ENCODE data around the gene CLASRP. TPM values are rescaled to one million over a fixed set of nuclear protein-coding genes. Genes with fewer than 3 reads are reported as not detected.

CLASRP gene
- total RNA-seq, 1 donor from 2014 or later: 7.8 TPM

DNA sequence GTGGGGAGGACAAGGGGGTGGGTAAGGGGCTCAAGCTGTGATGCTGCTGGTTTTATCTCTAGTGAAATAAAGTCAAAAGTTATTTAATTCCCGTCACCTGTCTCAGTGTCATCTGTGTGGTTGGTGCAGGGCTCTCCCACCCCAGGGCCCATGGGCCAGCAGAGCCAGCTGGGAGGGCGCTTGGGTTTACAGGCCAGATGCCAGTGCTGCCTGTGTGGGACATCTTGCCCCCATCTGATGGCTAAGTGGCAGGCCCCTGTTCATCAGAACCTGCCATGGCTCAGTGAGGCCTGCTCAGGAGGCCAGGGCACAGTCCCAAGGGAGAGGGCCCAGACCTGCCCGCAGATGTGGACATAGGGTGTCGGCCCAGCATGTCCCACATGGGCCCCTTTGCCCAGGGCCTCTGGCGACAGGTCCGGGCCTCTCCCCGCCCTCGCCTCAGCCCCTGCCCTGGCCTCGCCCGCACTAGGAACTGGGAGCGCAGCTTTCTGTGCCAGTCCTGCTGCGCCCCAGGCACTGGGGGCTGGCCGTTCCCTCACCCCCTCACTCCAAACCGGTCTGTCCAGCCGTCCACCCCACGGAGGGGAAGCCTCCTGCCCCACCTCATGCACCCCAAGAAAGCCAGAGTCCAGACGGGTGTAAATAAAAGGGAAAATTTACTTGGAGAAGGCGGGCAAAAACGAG lies 32.2 kb downstream of the CLASRP start:
- Histone ChIP-seq H3K27ac (ENCODE audit: low read depth, low read length) (no peak overlapping the region), H3K4me3 (ENCODE audit: low read length in 3 of 3) (no peak overlapping the region), H3K4me1 (ENCODE audit: control insufficient read depth in 3 of 3, insufficient read depth in 3 of 3, low read length in 3 of 3) (peaks cover 0 to 5% (median 4%) of the 10 kb centered on the region in 3 donors), H3K9ac (ENCODE audit: low read depth in 1 of 3, low read length in 3 of 3) (no peak overlapping the region), H3K27me3 (ENCODE audit: control insufficient read depth in 3 of 3, insufficient read depth in 3 of 3, low read length in 3 of 3) (no peaks in the 10 kb centered on the region), H3K9me3 (ENCODE audit: control insufficient read depth in 3 of 3, low read length in 3 of 3) (no peaks in the 10 kb centered on the region), H3K36me3 (ENCODE audit: control insufficient read depth in 3 of 3, insufficient read depth in 3 of 3, low read length in 3 of 3) (peaks cover 37 to 43% (median 39%) of the 10 kb centered on the region in 3 donors)

DNA sequence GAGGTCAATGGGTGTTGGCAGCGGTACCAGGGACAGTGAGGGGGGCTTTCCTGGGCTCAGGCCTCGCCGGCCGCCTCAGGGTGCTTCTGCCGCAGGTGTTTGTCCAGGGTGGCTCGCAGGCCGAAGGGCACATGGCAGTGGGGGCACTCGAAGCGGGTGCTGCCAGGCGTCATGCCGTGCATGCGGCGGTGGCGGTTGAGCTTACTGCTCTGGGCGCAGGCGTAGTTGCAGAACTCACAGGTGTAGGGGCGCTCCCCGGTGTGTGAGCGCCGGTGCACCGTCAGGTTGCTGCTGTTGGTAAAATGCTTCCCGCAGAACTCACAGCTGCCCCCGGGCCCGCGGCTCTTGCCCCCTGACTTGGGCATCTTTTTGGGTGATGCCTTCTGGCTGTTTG lies 32.7 kb downstream of the CLASRP start:
- peaks cover under 1 to 7% (median 7%) of the 10 kb centered on the region in 3 donors for H3K4me1 ChIP-seq (ENCODE audit: control insufficient read depth in 3 of 3, insufficient read depth in 3 of 3, low read length in 3 of 3)
- no peak overlapping the region for H3K9ac ChIP-seq (ENCODE audit: low read depth in 1 of 3, low read length in 3 of 3)
- H3K36me3 ChIP-seq (ENCODE audit: control insufficient read depth in 3 of 3, insufficient read depth in 3 of 3, low read length in 3 of 3): peaks cover 36 to 42% (median 38%) of the 10 kb centered on the region in 3 donors
- no peaks in the 10 kb centered on the region for H3K9me3 ChIP-seq (ENCODE audit: control insufficient read depth in 3 of 3, low read length in 3 of 3)
- H3K27ac ChIP-seq (ENCODE audit: low read depth, low read length): no peak overlapping the region
- no peaks in the 10 kb centered on the region for H3K27me3 ChIP-seq (ENCODE audit: control insufficient read depth in 3 of 3, insufficient read depth in 3 of 3, low read length in 3 of 3)
- H3K4me3 ChIP-seq (ENCODE audit: low read length in 3 of 3): no peak overlapping the region

DNA sequence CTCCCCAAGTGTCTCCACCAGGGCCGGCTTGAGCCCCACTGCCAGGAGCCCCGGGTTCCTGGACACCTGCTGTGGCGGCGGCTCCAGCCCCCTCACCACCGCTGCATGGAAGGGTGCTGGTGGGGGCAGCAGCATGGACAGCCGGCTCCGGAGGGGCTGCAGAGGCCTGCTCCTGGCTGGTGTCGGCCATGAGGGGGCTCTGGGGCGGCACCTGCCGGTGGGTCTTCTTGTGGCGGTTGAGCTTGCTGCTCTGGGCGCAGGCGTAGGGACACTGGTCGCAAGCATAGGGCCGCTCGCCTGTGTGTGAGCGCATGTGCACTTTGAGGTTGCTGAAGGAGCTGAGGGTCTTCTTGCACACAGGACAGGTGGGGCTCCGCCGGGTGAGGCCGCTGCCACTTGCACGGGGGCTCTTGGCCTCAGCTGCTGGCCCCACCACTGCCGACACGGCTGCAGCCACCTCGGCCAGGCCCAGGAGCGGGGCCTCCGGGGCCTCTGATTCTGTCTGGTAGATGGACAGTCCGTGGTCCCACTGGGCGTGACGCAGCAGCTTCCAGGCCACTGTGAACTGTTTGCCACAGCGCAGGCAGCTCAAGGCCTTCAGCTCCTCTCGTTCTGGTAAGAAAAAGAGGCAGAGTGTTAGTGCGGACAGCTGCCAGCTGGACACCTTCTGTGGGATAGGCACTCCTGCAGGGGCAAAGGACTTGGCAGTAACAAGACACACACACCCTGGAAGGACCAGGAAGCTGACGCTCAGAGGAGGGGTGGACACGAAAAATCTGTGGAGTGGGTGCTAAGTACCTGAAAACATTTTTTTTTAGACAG lies 33.3 kb downstream of the CLASRP start:
- Histone ChIP-seq H3K36me3 (ENCODE audit: control insufficient read depth in 3 of 3, insufficient read depth in 3 of 3, low read length in 3 of 3) (peaks cover 30 to 38% (median 32%) of the 10 kb centered on the region in 3 donors), H3K4me1 (ENCODE audit: control insufficient read depth in 3 of 3, insufficient read depth in 3 of 3, low read length in 3 of 3) (peaks cover 6 to 13% (median 12%) of the 10 kb centered on the region in 3 donors)

DNA sequence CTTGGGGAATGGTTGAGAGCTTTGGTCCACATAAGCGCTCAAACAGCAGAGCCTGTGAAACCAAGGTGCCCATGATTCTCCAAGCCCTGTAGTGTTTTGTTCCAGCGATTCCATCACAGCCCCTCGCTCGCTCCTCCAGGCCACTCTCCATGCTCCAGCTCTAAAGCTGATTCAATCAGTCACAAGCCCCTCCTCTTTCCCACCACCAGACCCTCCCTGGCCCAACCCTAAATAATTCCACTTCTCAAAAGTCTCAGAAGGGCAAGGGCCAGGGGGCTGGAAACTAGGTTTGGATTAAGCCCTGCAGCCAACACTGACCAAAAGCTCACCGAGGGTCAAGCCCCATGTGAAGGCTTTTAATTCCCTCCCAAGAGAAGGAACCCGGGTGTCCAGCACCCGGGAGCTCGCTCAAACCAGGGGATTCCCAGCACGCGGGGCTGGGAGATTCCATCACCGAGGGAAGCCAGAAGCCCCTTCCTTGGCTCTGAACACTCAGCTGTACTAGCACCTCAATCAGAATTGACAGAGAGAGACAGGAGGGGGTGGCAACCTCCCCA lies 36.0 kb downstream of the CLASRP start:
- H3K36me3 ChIP-seq (ENCODE audit: control insufficient read depth in 3 of 3, insufficient read depth in 3 of 3, low read length in 3 of 3): peaks cover 11 to 16% (median 14%) of the 10 kb centered on the region in 3 donors
- no peak overlapping the region for H3K27ac ChIP-seq (ENCODE audit: low read depth, low read length)
- no peaks in the 10 kb centered on the region for H3K9me3 ChIP-seq (ENCODE audit: control insufficient read depth in 3 of 3, low read length in 3 of 3)
- H3K4me3 ChIP-seq (ENCODE audit: low read length in 3 of 3): no peak overlapping the region
- peak overlapping the region in 1 of 3 donors; percentile 16 for H3K9ac ChIP-seq (ENCODE audit: low read depth in 1 of 3, low read length in 3 of 3)
- H3K4me1 ChIP-seq (ENCODE audit: control insufficient read depth in 3 of 3, insufficient read depth in 3 of 3, low read length in 3 of 3): peaks cover 15 to 26% (median 16%) of the 10 kb centered on the region in 3 donors
- no peaks in the 10 kb centered on the region for H3K27me3 ChIP-seq (ENCODE audit: control insufficient read depth in 3 of 3, insufficient read depth in 3 of 3, low read length in 3 of 3)

More for the DNA sequence above, 33.3 kb downstream of the CLASRP start:
- no peaks in the 10 kb centered on the region for H3K9me3 ChIP-seq (ENCODE audit: control insufficient read depth in 3 of 3, low read length in 3 of 3)
- H3K27me3 ChIP-seq (ENCODE audit: control insufficient read depth in 3 of 3, insufficient read depth in 3 of 3, low read length in 3 of 3): no peaks in the 10 kb centered on the region
- H3K9ac ChIP-seq (ENCODE audit: low read depth in 1 of 3, low read length in 3 of 3): no peak overlapping the region
- H3K27ac ChIP-seq (ENCODE audit: low read depth, low read length): no peak overlapping the region
- H3K4me3 ChIP-seq (ENCODE audit: low read length in 3 of 3): no peak overlapping the region

DNA sequence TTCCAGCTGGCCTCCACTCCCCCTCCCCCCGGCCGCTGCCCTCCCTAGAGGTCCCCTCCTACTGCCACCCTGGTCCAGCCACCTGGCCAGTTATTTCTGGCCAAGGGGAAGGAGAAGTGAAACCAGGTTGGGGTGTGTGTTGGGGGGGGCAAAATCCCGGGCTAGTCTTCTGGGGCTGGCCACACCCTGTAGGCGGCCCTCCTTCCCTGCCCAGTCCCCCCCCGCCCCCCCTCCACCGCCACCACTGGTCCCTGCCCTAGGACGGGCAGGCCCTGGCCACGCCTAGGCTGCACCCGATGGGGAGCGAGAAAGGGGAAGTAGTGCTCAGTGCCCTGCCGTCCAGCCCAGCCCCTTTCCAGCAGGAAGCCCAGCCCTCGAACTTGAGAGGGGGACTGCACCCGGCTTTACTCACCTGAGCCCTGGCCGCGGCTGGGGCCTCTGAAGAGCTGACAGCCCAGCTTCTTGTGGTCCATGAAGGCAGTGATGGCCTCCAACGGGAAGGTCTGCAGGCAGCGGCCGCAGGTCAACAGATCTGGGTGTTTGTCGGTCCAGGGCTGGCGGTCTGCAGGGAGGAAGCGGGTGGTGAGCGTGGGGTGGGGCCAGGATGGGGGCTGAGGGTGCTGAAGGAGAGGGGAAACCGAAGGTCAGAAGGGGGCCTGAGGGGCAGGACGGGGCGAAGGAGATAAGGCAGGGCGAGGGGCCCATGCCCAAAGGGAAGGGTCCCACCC lies 36.6 kb downstream of the CLASRP start:
- Histone ChIP-seq H3K27ac (ENCODE audit: low read depth, low read length) (peak overlapping the region; percentile 30), H3K27me3 (ENCODE audit: control insufficient read depth in 3 of 3, insufficient read depth in 3 of 3, low read length in 3 of 3) (no peaks in the 10 kb centered on the region), H3K4me3 (ENCODE audit: low read length in 3 of 3) (peak overlapping the region; percentile 48 to 66 (median 65)), H3K4me1 (ENCODE audit: control insufficient read depth in 3 of 3, insufficient read depth in 3 of 3, low read length in 3 of 3) (peaks cover 22 to 32% (median 23%) of the 10 kb centered on the region in 3 donors), H3K36me3 (ENCODE audit: control insufficient read depth in 3 of 3, insufficient read depth in 3 of 3, low read length in 3 of 3) (peaks cover 6 to 10% (median 8%) of the 10 kb centered on the region in 3 donors), H3K9me3 (ENCODE audit: control insufficient read depth in 3 of 3, low read length in 3 of 3) (no peaks in the 10 kb centered on the region), H3K9ac (ENCODE audit: low read depth in 1 of 3, low read length in 3 of 3) (peak overlapping the region in 2 of 3 donors; percentile 20 to 33)

DNA sequence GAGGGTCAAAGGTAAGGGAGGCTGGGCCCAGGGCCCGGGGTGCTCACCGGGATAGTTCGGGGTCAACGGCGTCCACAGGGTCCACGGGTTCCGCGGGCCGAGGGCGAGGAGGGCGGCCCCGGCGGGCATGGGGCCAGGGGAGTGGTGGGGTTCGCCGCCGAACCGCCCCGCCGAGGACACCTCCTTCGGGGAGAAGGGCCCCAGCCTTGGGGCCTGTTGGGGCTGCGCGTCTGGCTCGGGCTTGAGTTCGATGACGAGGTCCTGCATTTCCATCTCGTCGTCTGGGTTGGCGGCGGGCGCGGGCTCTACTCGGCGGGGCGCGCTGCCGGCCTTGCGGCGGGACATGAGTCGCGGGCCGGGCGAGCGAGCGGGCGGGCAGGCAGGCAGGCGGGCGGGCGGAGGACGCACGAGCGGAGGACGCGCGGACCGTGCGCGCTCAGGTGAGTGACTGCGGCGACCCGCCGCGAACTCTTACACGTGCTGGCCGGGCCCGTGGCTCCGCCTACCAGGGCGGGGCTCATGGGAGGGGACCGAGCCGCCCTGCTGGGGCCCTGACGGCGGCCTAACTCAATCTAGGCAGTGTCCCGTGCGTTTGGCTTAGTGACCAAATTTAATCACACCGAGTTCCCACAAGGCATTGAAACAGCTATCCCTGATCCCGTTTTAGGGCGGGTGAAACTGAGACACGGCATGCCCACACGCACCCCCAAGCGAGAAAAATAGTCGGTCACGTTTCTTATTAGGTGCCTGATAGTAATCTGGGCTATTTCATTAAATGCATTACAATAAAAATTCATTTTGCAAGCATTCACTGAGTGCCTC lies 37.4 kb downstream of the CLASRP start, which contains the start of gene ZNF296:
TSS of gene ZNF296 (minus strand) at position 450 of the 822 bp plus-strand sequence. CDS start at position 345, 105 bp downstream.
- Histone ChIP-seq H3K27ac (ENCODE audit: low read depth, low read length) (peak within 1 kb of the TSS; percentile 30), H3K4me1 (ENCODE audit: control insufficient read depth in 3 of 3, insufficient read depth in 3 of 3, low read length in 3 of 3) (peaks cover 22 to 39% (median 23%) of the 10 kb centered on the region in 3 donors)

DNA sequence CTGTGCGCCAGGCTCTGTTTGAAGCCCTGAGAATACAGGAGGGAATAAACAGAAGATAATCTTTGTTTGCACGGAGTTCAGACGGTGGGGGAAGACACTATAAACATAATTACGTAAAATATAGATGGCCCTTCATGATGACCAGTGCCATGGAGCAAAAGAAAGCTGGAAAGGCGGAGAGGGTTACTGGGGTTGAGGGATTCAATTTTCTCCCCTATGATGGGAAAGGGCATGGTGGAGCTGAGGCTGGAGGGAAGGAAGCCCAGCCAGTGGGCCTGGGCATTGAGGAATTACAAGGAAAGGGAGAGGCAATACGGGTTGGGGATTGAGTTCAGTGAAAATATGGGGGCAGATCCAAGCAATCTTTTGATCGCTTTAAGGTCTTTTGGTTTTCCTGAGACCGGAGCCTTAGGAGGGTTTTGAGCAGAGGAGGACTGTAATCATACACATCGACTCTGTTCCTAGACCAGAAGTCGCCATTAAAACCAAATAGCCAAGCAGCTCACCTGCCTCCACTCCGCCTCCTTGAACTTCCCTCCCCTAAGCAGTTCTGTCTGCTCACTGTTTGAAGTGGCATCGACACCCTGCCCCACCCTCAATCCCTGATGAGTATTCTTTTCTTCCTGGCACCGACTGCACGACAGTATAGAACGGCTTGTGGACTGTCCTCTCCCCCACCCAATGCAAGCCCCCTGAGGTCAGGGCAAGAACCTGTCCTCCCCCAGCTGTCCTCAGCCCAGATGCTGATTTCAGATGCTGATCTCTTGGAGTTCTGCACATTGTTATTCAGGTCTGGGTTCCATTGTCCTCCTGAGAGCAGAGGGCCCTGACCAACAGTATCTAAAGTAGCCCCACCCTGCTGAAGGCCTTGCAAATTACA lies 38.2 kb downstream of the CLASRP start:
- Histone ChIP-seq H3K36me3 (ENCODE audit: control insufficient read depth in 3 of 3, insufficient read depth in 3 of 3, low read length in 3 of 3) (peaks cover 4 to 9% (median 5%) of the 10 kb centered on the region in 3 donors), H3K27ac (ENCODE audit: low read depth, low read length) (peak overlapping the region; percentile 22), H3K27me3 (ENCODE audit: control insufficient read depth in 3 of 3, insufficient read depth in 3 of 3, low read length in 3 of 3) (no peaks in the 10 kb centered on the region), H3K9me3 (ENCODE audit: control insufficient read depth in 3 of 3, low read length in 3 of 3) (no peaks in the 10 kb centered on the region), H3K9ac (ENCODE audit: low read depth in 1 of 3, low read length in 3 of 3) (peak overlapping the region in 2 of 3 donors; percentile 42 to 72), H3K4me3 (ENCODE audit: low read length in 3 of 3) (peak overlapping the region; percentile 38 to 66 (median 65)), H3K4me1 (ENCODE audit: control insufficient read depth in 3 of 3, insufficient read depth in 3 of 3, low read length in 3 of 3) (peaks cover 22 to 39% (median 23%) of the 10 kb centered on the region in 3 donors)

More for the DNA sequence above, 37.4 kb downstream of the CLASRP start, which contains the start of gene ZNF296:
- Histone ChIP-seq H3K36me3 (ENCODE audit: control insufficient read depth in 3 of 3, insufficient read depth in 3 of 3, low read length in 3 of 3) (peaks cover 0 to 4% (median 2%) of the 10 kb centered on the region in 3 donors), H3K4me3 (ENCODE audit: low read length in 3 of 3) (peak within 1 kb of the TSS; percentile 48 to 66 (median 65)), H3K27me3 (ENCODE audit: control insufficient read depth in 3 of 3, insufficient read depth in 3 of 3, low read length in 3 of 3) (no peaks in the 10 kb centered on the region), H3K9ac (ENCODE audit: low read depth in 1 of 3, low read length in 3 of 3) (peak within 1 kb of the TSS; percentile 20 to 72 (median 42)), H3K9me3 (ENCODE audit: control insufficient read depth in 3 of 3, low read length in 3 of 3) (no peaks in the 10 kb centered on the region)

DNA sequence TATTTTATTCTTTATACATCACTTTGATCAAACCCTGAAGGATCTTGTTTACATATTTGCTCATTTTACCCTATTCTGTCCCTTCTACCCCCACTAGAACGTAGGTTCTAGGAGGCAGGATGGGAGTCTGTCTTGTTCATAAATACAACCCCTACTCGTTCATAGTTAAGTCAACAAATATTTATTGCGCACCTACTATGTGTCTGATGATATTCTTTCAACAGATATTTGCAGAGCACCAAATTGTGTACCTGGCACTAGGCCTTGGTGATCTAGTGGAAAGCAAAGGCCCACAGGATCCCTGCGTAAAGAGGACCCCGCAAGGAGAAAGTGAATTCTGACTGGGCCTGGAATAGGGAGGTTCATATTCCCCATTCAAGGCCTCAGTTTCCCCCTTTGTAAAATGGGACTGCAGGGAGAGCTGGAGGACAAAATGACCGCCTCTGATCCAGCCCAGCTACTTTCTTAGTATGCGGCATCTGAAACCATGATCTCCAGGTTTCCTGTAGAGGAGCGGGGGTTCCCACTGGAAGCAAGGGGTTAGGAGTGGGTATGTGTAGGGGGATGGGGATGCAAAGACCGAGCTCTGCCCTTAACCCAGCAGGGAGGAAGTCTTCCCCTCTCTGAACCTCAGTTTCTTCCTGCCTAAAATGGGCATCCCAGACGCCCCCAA lies 39.7 kb downstream of the CLASRP start:
- H3K9me3 ChIP-seq (ENCODE audit: control insufficient read depth in 3 of 3, low read length in 3 of 3): no peaks in the 10 kb centered on the region
- H3K4me1 ChIP-seq (ENCODE audit: control insufficient read depth in 3 of 3, insufficient read depth in 3 of 3, low read length in 3 of 3): peaks cover 22 to 39% (median 23%) of the 10 kb centered on the region in 3 donors
- no peaks in the 10 kb centered on the region for H3K27me3 ChIP-seq (ENCODE audit: control insufficient read depth in 3 of 3, insufficient read depth in 3 of 3, low read length in 3 of 3)
- no peak overlapping the region for H3K27ac ChIP-seq (ENCODE audit: low read depth, low read length)
- H3K9ac ChIP-seq (ENCODE audit: low read depth in 1 of 3, low read length in 3 of 3): peak overlapping the region; percentile 98 to 99 (median 99)
- peak overlapping the region; percentile 79 to 99 (median 93) for H3K4me3 ChIP-seq (ENCODE audit: low read length in 3 of 3)
- H3K36me3 ChIP-seq (ENCODE audit: control insufficient read depth in 3 of 3, insufficient read depth in 3 of 3, low read length in 3 of 3): peaks cover 11 to 13% (median 11%) of the 10 kb centered on the region in 3 donors

All from skeletal muscle tissue (tissue), 4 donors.